Transverse colon (tissue), 4 donors: ENCODE results near the gene TFE3. TPM values are rescaled to one million over a fixed set of nuclear protein-coding genes. Genes with fewer than 3 reads are reported as not detected.

Experiments
- DNase-seq: peaks from one replicate; pipeline ENCODE4 v3.0.0-alpha.2; 2019
- H3K27ac ChIP-seq, 4 donors: fragments of 200-600 bp; sonication (generic); 2 replicates each; pipeline ENCODE4 v1.5.1; 2016 to 2018; ENCODE audit warnings: inconsistent platforms in 4 of 4
- H3K27me3 ChIP-seq: fragments of 200-600 bp; sonication (generic); 2 replicates; pipeline ENCODE4 v1.5.1; 2017; ENCODE audit warnings: inconsistent platforms
- H3K36me3 ChIP-seq, 4 donors: fragments of 200-600 bp; sonication (generic); 2 replicates each; pipeline ENCODE4 v1.5.1; 2017 to 2019; ENCODE audit warnings: inconsistent platforms in 4 of 4
- H3K4me1 ChIP-seq, 4 donors: fragments of 200-600 bp; sonication (generic); 2 replicates each; pipeline ENCODE4 v1.5.1; 2017 to 2020; ENCODE audit warnings: inconsistent platforms in 4 of 4
- H3K4me3 ChIP-seq, 4 donors: fragments of 200-600 bp; sonication (generic); 1 replicate in 1 of 4; 2 replicates in 3 of 4; pipeline versions ENCODE4 v1.5.1 to v1.6.1; 2017 to 2019; ENCODE audit warnings: inconsistent platforms in 4 of 4
- H3K9me3 ChIP-seq, 2 donors: fragments of 200-600 bp; sonication (generic); 2 replicates each; pipeline ENCODE4 v1.5.1; 2017 to 2019; ENCODE audit warnings: inconsistent platforms in 2 of 2
- EP300 ChIP-seq: sonication (generic); formaldehyde crosslinking; IDR thresholded peaks from one replicate; pipeline ENCODE4 v1.6.1; 2017; ENCODE audit warnings: antibody characterized with exemption, low read depth
- POLR2A ChIP-seq: fragments of 450-650 bp; IDR thresholded peaks from one replicate; pipeline ENCODE4 v1.6.1; 2016; ENCODE audit warnings: antibody characterized with exemption, mild to moderate bottlenecking, moderate library complexity
- POLR2AphosphoS5 ChIP-seq, 3 donors: sonication (generic); formaldehyde crosslinking; IDR thresholded peaks; one replicate each; pipeline ENCODE4 v1.6.1; 2016; ENCODE audit warnings: antibody characterized with exemption in 3 of 3
- WGBS, 2 donors: methylation state at CpG; one replicate each; pipeline ENCODE4 v1.1.5; 2018; ENCODE audit warnings: low coverage in 1 of 2; 5-methylcytosine and 5-hydroxymethylcytosine counted together
- in situ Hi-C, 4 donors: fragments of 200-750 bp; cut with MboI; loops; one replicate each; pipeline versions ENCODE4 v1.15.0 to v1.15.1; 2017; ENCODE audit warnings: low sequenced_read_pairs in 3 of 4, low pct_ligation_motif_present in 1 of 4, low pct_unique_long_range_greater_than_20kb in 1 of 4
- intact Hi-C: fragments of 100-400 bp; cut with DNase I; formaldehyde crosslinking; loops from one replicate; pipeline ENCODE4 v1.15.1; 2023; ENCODE audit warnings: low total_unique reads
- total RNA-seq, 4 donors: library from RNA; depleted of rRNA; stranded (reverse); fragments of >200 nt; gene quantifications; one replicate each; pipeline ENCODE4 v1.1.0, GENCODE V29; 2016
- TF ChIP-seq, protein P1 (sequence below), 5 experiments: fragments of 200-600 bp in 3 of 5; fragments of 450-650 bp in 2 of 5; sonication (generic) in 3 of 5; IDR thresholded peaks; 1 replicate in 2 of 5; 2 replicates in 3 of 5; pipeline ENCODE4 v1.5.1; 2016 to 2017; ENCODE audit warnings: antibody characterized with exemption in 5 of 5, inconsistent platforms in 3 of 5, mild to moderate bottlenecking in 2 of 5, moderate library complexity in 1 of 5

TFE3 gene
- total RNA-seq, 4 donors from 2014 or later: 31.7 to 45.6 (median 44.7) TPM

DNA sequence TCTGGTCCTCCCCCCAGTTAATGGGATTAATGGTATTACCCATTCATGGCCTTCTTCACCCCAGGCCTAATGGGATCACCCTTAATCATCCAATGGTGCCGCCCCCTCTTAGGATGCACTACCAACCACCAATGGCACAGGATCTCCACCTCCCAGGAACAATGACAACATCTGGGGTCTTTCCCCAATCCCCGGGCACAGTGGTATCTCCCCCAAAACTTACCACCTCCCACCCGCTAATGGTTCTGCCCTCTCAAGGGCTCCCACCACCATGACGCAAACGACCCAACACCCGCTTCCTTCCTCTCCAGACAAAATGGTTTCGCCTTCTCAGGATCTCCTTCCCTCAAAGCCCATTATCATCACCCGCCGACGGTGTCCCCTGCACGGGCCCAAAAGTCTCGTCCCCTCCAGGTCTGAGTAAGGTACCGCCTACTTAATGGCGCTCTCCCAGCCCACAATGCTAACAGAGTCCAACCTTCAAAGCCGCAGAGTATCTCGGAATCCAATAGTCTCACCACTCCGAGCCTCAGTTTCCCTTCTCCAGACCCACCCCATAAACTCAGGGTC is 41.6 kb downstream of the TFE3 start:
- 46% methylated on average over 17 of the region's 17 CpGs; no CpG with 5 or more reads in 1 of the 2 donors for WGBS, 2 donors
- TF ChIP-seq POLR2AphosphoS5 (IDR thresholded peaks at IDR 0.05) (no peak), POLR2A (no peak), EP300 (no peak)
- TF ChIP-seq, protein P1, sequence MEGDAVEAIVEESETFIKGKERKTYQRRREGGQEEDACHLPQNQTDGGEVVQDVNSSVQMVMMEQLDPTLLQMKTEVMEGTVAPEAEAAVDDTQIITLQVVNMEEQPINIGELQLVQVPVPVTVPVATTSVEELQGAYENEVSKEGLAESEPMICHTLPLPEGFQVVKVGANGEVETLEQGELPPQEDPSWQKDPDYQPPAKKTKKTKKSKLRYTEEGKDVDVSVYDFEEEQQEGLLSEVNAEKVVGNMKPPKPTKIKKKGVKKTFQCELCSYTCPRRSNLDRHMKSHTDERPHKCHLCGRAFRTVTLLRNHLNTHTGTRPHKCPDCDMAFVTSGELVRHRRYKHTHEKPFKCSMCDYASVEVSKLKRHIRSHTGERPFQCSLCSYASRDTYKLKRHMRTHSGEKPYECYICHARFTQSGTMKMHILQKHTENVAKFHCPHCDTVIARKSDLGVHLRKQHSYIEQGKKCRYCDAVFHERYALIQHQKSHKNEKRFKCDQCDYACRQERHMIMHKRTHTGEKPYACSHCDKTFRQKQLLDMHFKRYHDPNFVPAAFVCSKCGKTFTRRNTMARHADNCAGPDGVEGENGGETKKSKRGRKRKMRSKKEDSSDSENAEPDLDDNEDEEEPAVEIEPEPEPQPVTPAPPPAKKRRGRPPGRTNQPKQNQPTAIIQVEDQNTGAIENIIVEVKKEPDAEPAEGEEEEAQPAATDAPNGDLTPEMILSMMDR (IDR thresholded peaks at IDR 0.05): no peak
- in situ Hi-C loops: no loop called here
- peak overlapping the region; percentile 29 to 85 (median 64) for H3K4me3 ChIP-seq
- H3K4me1 ChIP-seq: peaks cover 0 to 9% (median 0%) of the 10 kb centered on the region in 4 donors
- H3K27ac ChIP-seq: peak overlapping the region; percentile 70 to 87 (median 84)
- H3K36me3 ChIP-seq: no peaks in the 10 kb centered on the region
- H3K9me3 ChIP-seq: no peaks in the 10 kb centered on the region
- no peaks in the 10 kb centered on the region for H3K27me3 ChIP-seq
- peak; percentile 22 for DNase-seq
- intact Hi-C loops: no loop called here

DNA sequence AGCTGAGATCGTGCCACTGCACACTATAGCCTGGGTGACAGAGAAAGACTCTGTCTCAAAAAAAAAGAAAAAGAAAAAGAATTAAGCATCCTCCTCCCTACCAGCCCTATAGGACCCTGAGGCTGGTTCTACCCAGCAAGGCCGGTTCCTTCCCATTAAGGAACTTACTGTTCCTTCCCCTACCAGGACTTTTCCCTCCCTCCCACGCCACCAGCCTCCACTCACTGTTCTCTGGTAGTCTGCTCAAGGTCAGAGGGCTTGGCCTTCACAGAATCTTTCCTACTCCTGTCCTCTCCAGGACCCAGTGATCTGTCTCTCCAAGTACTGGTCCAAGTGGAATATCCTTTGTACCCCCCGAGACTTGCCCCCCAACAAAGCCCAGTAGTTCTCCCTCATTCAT is 42.5 kb downstream of the TFE3 start:
- intact Hi-C loops (no loop called here), in situ Hi-C loops (no loop called here)
- Histone ChIP-seq H3K9me3 (no peaks in the 10 kb centered on the region), H3K27ac (no peak overlapping the region), H3K27me3 (no peaks in the 10 kb centered on the region), H3K4me3 (no peak overlapping the region), H3K4me1 (peaks cover 0 to 9% (median 0%) of the 10 kb centered on the region in 4 donors), H3K36me3 (no peaks in the 10 kb centered on the region)
- TF ChIP-seq, protein P1 (IDR thresholded peaks at IDR 0.05): no peak
- TF ChIP-seq POLR2AphosphoS5 (IDR thresholded peaks at IDR 0.05) (no peak), POLR2A (no peak), EP300 (no peak)
- no peak for DNase-seq
- WGBS, 2 donors: 84% methylated on average over 4 of the region's 4 CpGs; no CpG with 5 or more reads in 1 of the 2 donors

DNA sequence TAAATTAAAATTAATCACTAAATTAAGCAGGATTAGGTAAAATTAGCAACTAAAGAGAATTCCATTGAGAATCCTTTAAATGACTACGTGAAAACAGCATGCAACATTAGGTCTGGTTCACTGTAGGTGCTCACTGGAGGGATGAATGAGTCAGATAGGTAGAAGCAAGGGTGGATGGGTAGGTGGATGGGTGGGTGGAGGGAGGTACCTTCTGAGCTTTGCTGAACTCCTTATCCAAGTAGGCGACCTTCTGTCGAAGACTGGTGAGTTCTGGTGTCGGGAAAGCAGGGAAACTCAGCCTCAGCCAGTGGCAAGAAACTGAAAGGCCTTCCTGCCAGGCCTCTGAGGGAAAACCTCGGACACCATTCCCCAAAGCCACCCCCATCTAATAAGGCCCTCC is 44.1 kb downstream of the TFE3 start:
- H3K27ac ChIP-seq: no peak overlapping the region
- no peaks in the 10 kb centered on the region for H3K36me3 ChIP-seq
- WGBS, 2 donors: 81% methylated on average over 5 of the region's 5 CpGs; no CpG with 5 or more reads in 1 of the 2 donors
- intact Hi-C loops (no loop called here), in situ Hi-C loops (no loop called here)
- peaks cover 0 to 9% (median 0%) of the 10 kb centered on the region in 4 donors for H3K4me1 ChIP-seq
- no peaks in the 10 kb centered on the region for H3K9me3 ChIP-seq
- no peak for DNase-seq
- TF ChIP-seq, protein P1 (IDR thresholded peaks at IDR 0.05): no peak
- TF ChIP-seq POLR2AphosphoS5 (IDR thresholded peaks at IDR 0.05) (no peak), POLR2A (no peak), EP300 (no peak)
- no peak overlapping the region for H3K4me3 ChIP-seq
- no peaks in the 10 kb centered on the region for H3K27me3 ChIP-seq

DNA sequence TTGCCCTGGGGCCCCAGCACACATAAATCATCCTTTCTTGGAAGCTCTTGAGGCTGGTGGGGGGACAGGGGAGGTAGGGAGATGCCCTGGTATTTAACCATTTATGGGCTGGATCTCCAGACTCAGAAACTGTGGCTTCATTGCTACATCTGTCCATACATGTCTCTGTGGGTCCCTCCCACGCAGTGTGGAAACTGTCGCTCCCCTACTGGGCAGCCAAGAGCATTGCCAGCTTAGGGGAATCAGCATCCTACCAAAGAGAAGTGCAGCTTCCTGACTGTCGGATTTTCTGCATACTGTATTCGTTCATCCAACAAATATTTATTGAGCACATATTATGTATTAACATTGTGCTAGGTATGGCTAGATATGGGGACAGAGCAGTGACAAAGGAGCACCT is 44.8 kb downstream of the TFE3 start:
- 88% methylated on average over 4 of the region's 4 CpGs; no CpG with 5 or more reads in 1 of the 2 donors for WGBS, 2 donors
- intact Hi-C loops: no loop called here

More for the DNA sequence above, 44.8 kb downstream of the TFE3 start:
- Histone ChIP-seq H3K4me3 (no peak overlapping the region), H3K27me3 (no peaks in the 10 kb centered on the region), H3K9me3 (no peaks in the 10 kb centered on the region), H3K27ac (no peak overlapping the region), H3K4me1 (peaks cover 0 to 9% (median 0%) of the 10 kb centered on the region in 4 donors), H3K36me3 (no peaks in the 10 kb centered on the region)
- in situ Hi-C loops: no loop called here
- TF ChIP-seq POLR2A (no peak), EP300 (no peak), POLR2AphosphoS5 (IDR thresholded peaks at IDR 0.05) (no peak)
- TF ChIP-seq, protein P1 (IDR thresholded peaks at IDR 0.05): no peak
- DNase-seq: no peak
